Measurements from ENCODE around the gene PHKB.

GRCh38 chr16:47734081-47734857 is 273.1 kb downstream of the PHKB start:
- TF ChIP-seq POLR2A (IDR thresholded peaks at IDR 0.05) (no peak), CTCF (IDR thresholded peaks at IDR 0.05) (no peak), EP300 (IDR thresholded peaks at IDR 0.05) (no peak), POLR2AphosphoS5 (IDR thresholded peaks at IDR 0.05) (no peak)

All from gastroesophageal sphincter (tissue), 3 donors.